IMR-90 (cell line): ENCODE data around the gene SMLR1.

Experiments used
- BHLHE40 ChIP-seq: fragments of 150-350 bp; IDR thresholded peaks from 2 replicates; pipeline ENCODE4 v1.6.1; 2016; ENCODE audit warnings: mild to moderate bottlenecking, low read depth, low read length
- CEBPB ChIP-seq: IDR thresholded peaks from 2 replicates; pipeline ENCODE4 v1.6.1; 2012; ENCODE audit warnings: low read depth, low read length, improper control_type of control experiment
- CHD1 ChIP-seq: IDR thresholded peaks from 2 replicates; pipeline ENCODE4 v1.6.1; 2012; ENCODE audit warnings: low read depth, low read length, improper control_type of control experiment
- ELK1 ChIP-seq: fragments of 150-350 bp; IDR thresholded peaks from 2 replicates; pipeline ENCODE4 v1.6.1; 2016; ENCODE audit warnings: low read depth, mild to moderate bottlenecking, low read length, moderate library complexity, borderline replicate concordance
- MAFK ChIP-seq: IDR thresholded peaks from 2 replicates; pipeline ENCODE4 v1.6.1; 2012; ENCODE audit warnings: low read depth, low read length, improper control_type of control experiment
- MAZ ChIP-seq: IDR thresholded peaks from 2 replicates; pipeline ENCODE4 v1.6.1; 2012; ENCODE audit warnings: low read depth, mild to moderate bottlenecking, low read length, improper control_type of control experiment, moderate library complexity, borderline replicate concordance
- MXI1 ChIP-seq: IDR thresholded peaks from 2 replicates; pipeline ENCODE4 v1.6.1; 2012; ENCODE audit warnings: low read depth, mild to moderate bottlenecking, low read length, moderate library complexity, borderline replicate concordance
- NFE2L2 ChIP-seq: fragments of 150-350 bp; IDR thresholded peaks from 2 replicates; pipeline ENCODE4 v1.6.1; 2016; ENCODE audit warnings: low read depth, mild to moderate bottlenecking, low read length
- POLR2A ChIP-seq: IDR thresholded peaks from 2 replicates; pipeline ENCODE4 v1.6.1; 2012; ENCODE audit warnings: mild to moderate bottlenecking, low read depth, low read length
- RAD21 ChIP-seq: IDR thresholded peaks from 2 replicates; pipeline ENCODE4 v1.6.1; 2012; ENCODE audit warnings: low read length, improper control_type of control experiment
- RFX5 ChIP-seq: IDR thresholded peaks from 2 replicates; pipeline ENCODE4 v1.8.0; 2012; ENCODE audit warnings: low read depth, mild to moderate bottlenecking, low read length, moderate library complexity
- USF2 ChIP-seq: fragments of 150-350 bp; IDR thresholded peaks from 2 replicates; pipeline ENCODE4 v1.6.1; 2017; ENCODE audit warnings: mild to moderate bottlenecking, antibody characterized with exemption, low read length, low read depth
- TF ChIP-seq, protein P1 (sequence below): conservative IDR thresholded peaks from 2 replicates; pipeline ENCODE4 v1.5.1; 2012; ENCODE audit warnings: mild to moderate bottlenecking, low read depth, low read length, improper control_type of control experiment

DNA sequence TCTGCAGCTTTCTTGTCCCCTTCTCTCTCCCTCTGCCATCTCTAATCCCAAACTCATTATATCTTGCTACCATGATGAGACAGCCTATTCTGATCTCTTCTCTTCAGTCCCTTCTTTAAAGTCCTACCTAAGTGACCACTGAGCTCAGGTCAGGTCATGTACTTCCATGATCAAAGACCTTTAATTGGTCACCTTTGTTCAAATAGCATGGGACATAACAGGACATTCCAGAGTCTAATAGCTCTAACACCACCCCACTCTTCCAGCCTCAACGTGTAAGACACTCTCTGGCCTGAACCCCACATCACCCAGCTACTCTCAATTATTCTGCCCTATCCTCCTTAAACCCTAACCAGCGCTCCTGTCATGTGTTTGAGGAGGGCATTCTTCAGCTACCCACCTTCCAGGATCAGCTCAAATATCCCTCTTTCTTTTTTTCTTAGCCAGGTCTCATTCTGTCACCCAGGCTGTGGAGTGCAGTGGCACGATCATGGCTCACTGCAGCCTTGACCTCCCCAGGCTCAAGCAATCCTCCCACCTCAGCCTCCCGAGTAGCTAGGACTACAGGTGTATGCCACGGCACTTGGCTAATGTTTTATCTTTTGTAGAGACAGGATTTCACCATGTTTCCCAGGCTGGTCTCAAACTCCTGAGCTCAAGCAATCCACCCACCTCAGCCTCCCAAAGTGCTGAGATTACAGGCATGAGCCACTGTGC, 2.1 kb upstream of the SMLR1 start:
- TF ChIP-seq, protein P1, sequence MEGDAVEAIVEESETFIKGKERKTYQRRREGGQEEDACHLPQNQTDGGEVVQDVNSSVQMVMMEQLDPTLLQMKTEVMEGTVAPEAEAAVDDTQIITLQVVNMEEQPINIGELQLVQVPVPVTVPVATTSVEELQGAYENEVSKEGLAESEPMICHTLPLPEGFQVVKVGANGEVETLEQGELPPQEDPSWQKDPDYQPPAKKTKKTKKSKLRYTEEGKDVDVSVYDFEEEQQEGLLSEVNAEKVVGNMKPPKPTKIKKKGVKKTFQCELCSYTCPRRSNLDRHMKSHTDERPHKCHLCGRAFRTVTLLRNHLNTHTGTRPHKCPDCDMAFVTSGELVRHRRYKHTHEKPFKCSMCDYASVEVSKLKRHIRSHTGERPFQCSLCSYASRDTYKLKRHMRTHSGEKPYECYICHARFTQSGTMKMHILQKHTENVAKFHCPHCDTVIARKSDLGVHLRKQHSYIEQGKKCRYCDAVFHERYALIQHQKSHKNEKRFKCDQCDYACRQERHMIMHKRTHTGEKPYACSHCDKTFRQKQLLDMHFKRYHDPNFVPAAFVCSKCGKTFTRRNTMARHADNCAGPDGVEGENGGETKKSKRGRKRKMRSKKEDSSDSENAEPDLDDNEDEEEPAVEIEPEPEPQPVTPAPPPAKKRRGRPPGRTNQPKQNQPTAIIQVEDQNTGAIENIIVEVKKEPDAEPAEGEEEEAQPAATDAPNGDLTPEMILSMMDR: no peak
- TF ChIP-seq POLR2A (no peak), RAD21 (no peak), MAFK (no peak), MAZ (no peak), USF2 (no peak), CHD1 (no peak), BHLHE40 (no peak), CEBPB (no peak), MXI1 (no peak), NFE2L2 (no peak), ELK1 (no peak), RFX5 (no peak)
